GM18498 (cell line): Measurements from ENCODE around the gene ANKRD1.

Experiments
- ATAC-seq: cut with Tn5 transposase; IDR thresholded peaks from one replicate; pipeline ENCODE4 v1.9.1; 2021; ENCODE audit warnings: mild to moderate bottlenecking, moderate library complexity; ENCODE audit not compliant: unreplicated experiment

The ANKRD1 gene

GRCh38 chr10:90936276-90936659, 15.4 kb upstream of the ANKRD1 start:
- ATAC-seq, result no peak

DNA sequence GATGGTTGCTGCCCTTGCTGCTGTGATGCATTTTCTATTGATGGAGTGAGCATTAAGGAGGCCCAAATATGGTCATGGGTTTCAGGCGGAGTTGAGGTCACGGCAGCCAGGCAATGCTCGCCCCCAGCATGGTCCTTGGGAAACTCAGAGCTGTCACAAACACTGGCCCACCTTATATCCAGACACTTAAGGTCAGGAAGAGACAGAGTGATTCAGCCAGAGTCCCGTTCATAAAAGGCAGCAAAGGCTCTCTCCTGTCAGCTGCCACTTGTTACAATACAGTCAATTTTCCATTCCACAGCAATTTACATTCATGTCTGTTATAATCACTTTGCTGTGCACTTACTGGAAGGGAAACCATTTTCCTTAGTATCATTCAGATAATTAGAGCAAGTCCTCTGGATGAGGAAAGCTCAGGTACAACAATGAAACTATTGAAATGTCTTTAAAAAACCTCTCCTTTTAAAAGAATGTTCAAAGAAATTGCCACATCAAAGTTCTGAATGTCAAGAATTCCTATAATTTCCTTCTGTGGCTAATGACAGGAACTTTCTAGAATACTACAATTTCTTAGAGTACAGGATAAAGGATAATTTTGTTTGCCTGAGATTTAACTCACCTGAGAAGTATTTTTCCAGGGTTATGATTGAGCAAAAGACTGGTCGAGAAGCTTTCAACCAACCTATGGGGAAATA, 14.8 kb upstream of the ANKRD1 start:
- ATAC-seq, result no peak

- no peak for ATAC-seq
These were observed 10.3 kb upstream of the ANKRD1 start for GRCh38 chr10:90930971-90931871.

- ATAC-seq, result no peak
These were observed 9.4 kb upstream of the ANKRD1 start for GRCh38 chr10:90930070-90930837.

DNA sequence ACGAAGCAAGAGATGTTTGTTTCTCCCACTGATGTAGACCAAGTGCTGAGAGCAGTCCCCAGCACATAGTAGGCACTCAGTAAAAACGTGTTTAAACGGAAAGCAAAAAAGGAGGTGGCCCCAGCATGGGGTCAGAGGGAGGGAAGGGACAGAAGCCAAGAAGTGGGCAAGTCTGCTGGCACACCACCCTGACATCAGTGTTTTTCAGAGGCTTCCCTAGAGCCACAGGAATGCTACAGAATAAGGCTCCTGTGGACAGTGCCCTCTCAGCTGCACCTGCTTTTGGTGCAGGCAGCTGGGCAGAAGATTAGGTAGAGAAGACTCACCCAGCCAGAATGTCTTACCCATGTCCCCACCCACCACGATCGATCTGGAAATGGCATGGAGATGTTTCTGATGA, 8.3 kb upstream of the ANKRD1 start:
- ATAC-seq, result no peak

DNA sequence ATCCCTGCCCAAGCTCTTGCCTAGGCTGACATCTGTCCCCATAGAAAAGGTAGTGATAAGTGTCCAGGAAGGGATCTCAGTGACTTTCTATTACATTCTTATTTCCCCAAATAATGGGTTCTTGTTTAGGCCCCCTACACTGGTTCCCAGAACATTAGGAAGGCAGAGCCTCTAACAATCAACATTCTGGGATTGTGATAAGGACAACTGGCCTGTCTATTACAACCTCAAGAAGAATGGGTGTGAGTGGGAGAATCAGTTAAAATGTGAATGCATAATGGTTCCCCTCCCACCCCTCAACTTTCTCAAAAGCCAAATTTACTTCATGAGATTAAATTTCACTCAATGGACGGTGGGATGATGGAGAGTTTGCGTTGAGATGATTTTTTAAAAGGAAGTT, 6.4 kb upstream of the ANKRD1 start:
- ATAC-seq, result no peak

- no peak for ATAC-seq
These were observed 4.5 kb upstream of the ANKRD1 start for GRCh38 chr10:90925079-90926029.

- ATAC-seq, result no peak
These were observed 3.7 kb upstream of the ANKRD1 start for GRCh38 chr10:90924552-90924951.

DNA sequence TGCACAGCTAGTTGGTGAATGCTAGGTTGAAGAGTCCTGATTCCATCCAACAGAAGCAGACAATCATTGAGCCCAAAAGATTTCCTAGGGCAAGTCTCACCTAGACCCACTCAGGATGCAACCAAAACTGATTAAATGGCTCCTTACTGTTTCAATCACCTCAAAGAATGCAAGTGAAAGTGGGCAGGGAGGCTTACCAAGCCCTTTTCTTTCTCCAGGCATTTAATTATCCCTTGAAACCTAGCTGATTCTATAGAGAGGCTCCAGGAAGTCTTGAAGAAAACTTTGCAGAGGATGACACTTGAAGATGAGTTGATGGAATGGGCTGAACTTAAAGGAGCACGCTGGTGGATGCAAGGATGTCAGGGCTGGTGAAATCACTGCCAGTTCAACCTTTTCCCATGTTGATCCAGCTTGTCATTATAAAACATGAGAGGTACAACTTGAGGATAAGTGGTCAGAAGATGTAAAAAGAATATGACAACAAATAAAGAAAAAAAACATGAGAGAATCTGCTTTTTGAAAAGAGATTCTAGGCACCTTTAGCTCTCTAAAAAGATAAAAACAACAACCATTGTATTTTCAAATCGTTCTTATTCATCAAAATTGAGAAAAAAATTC, 2.3 kb upstream of the ANKRD1 start:
- no peak for ATAC-seq

GRCh38 chr10:90921906-90922305, 1.0 kb upstream of the ANKRD1 start:
- ATAC-seq, result no peak

DNA sequence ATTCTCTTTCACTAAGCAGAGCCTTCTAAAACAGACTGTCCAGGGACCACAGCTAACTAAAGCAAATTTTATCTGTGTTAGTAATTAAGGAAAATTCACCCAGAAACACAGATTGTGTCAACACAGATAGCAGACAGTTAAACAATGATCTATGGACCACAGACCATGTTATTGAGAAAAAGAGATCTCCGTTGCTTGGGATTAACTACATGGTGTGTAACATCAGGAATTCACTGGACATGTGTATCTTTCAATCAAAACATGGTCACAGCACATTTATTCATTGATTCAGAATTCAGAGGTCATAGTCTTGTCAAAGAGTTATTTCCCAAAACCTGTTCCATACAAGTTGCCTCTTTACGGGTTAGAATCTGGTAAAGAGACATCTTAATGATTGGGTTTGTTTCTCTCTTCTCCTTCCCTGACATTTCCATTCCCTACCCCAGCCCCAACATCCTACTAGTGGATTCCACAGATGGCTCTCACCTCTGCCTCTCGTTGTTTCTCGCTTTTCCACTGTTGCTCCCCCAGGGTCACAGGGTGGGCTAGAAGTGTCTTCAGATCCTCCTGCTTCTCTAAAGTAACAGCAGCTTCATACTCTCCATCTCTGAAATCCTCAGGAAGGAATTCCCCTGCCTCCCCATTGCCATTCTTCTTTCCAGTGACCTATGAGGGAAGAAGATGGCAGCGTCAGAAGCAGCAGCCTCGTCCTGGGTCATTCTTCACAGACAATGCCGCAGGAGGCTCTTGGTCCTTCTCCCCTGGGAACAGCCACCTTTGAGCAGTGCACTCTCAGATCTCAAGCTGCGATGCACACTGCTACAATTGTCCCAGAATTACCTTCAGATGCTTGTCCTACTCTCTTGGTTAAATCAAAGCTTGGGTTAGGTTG, 958 bp downstream of the ANKRD1 start:
- ATAC-seq, result no peak

DNA sequence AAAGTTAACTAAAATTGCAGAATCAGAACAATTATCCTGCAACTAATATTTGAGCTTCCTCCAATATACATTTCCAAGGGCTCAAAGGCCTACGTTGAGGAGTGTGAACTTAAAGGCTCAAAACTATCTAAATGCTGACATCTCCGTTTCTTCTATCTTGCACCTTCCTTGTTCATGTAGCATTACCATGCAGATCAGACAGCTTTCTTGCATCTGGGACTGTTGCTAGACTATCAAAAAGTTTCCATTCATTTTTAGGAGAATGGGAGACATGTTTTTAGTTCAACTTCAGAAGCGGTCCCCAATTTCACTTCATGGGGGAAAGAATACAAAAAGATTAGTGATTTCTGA, 2.9 kb downstream of the ANKRD1 start:
- no peak for ATAC-seq

DNA sequence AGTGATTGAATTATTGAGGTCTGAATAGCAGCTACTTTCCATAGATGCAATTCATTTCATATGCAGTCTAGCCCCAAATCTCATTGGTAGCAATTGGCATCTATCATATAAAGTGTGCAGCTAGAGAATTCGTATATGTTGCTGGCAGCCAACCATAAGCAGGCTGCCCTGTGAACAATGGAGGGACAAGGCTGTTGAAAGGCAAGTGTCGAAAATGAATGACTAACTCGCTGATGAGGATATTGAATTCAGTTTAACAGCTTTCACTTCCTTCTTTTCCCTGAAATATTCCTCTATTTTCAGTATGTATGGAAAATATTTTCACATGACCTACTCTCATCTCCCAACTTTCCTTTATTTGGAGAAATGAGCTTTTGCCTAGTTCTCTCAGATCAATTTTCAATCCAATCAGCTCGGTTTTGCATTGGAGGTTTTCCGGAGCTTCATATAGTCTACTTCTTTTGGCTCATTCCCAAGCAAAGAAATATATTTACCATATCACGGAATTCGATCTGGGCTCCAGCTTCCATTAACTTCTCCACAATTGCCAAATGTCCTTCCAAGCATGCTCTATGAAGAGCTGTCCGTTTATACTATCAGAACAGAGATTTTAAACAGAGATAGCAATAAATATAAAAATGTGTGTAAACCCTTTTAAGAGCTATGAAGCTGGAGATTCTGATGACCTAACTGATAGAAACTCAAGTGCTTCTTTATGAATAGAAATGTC, 3.5 kb downstream of the ANKRD1 start:
- ATAC-seq, result no peak

DNA sequence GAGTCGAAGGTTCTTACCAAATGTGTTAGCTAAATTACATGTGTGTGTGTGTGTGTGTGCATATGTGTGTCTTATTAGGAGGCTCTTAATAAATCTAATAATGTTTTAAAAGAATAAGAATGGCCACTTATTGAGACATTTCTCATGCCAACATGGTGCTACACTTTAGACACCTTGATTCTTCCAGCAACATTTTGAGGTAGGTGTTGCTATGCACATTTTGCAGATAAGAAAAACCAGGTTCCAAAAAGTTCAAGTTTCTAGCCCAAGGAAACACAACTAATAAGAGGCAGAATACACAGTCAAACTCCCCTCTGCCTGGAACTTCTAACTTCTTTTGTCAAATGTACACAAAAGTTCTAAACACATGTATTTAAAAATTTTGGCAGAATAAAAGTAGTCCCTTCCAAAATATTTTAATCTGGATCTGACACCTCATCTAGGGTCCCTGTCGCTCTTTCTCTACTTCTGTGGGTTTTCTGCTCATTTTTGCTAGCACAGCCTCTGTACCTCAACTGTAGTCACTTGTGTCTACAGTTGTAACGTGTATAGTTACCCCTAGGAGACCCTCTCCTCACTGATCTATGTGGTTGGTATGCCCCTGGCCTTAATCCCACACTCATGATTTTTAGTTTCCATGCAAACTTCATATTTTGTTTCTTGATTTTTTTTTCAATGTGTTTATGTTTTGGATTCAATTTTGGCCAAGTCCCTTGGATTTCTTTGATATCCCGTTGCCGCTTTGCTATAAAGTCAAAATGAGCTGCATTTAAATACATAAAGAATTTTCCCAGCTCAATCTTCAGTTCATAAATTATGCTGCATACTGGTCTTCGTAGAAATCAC, 4.3 kb downstream of the ANKRD1 start:
- no peak for ATAC-seq

GRCh38 chr10:90915766-90916075, 5.2 kb downstream of the ANKRD1 start:
- ATAC-seq, result no peak

GRCh38 chr10:90914992-90915765, 5.7 kb downstream of the ANKRD1 start:
- no peak for ATAC-seq
